NCI-H1436 (cell line): ENCODE results near the gene C18orf63.
"Not testable (repeated sequence)": the region's sequence is repeated elsewhere in the genome, so short reads cannot be mapped to it uniquely, and the experiment has no call there.

Experiments used
- DNase-seq: peaks from one replicate; lab custom pipeline; 2025; lab: John Stamatoyannopoulos, UW

Gene C18orf63

DNA sequence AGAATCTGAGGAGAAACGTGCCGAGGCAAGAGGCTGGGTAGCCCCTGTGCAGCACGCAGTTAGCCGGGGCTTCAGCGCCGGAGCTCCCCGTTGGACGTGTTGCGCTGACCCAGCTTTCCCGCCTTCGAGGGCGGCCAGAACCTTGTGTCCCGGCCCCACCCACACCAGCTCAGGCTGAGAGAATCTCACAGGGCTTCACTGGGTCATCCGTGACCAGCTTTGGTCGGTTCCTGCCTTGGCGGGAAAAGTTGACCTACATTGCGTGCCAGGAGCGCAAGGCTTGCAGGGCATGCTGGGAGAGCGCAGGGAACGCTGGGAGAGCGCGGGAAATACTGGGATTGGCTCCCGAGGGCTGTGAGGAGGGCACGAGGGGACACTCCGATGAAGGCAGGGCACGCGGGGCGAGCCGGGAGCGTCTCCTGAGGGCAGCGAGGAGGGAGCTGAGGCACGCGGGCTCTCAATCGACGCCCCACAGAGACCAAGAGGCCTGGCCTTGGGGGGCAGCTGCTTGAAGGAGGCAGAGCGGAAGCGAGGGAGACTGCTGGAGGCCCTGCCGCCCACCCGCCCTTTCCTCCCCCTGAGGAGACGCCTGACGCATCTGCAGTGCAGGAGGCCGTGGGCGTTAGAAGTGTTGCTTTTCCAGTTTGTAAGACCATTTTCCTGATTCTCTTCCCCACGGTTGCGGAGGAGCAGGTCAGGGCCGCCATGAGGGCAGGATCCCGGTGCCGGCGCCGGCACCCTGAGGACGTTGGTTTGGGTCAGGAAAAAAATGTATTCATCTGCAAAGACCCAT is at the start of gene C18orf63:
C18orf63 (plus strand) TSS at position 376 of the 793 bp plus-strand sequence. CDS start 2,027 bp downstream, outside the sequence.
- DNase-seq, result no peak

GRCh38 chr18:74266161-74266560 is 49.5 kb upstream of the C18orf63 start:
- DNase-seq, result no peak

GRCh38 chr18:74268175-74268574 is 47.5 kb upstream of the C18orf63 start:
- no peak for DNase-seq

GRCh38 chr18:74268933-74269620 is 46.6 kb upstream of the C18orf63 start:
- no peak for DNase-seq

GRCh38 chr18:74271635-74272034 is 44.0 kb upstream of the C18orf63 start:
- no peak for DNase-seq

- DNase-seq, result no peak
Measured at GRCh38 chr18:74273394-74273793, 42.2 kb upstream of the C18orf63 start.

DNA sequence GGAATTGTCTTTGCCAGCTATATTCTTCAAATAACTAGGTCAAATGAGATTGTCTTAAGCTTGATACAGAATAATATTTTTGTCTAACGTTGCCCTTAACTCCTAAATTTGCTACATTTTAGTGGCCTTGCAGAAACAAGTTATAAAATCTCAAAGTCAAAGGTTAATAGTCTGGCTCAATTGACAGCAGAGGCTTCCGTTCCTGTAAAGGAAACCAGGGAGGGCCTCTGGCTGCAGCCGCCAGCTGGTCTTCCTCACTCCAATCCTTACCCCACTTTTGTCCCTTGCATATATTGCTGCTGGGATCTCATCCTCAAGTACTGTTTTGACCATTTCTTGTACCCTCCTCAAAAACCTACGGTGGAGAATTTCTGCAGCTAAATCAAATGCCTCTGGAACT is 40.9 kb upstream of the C18orf63 start:
- no peak for DNase-seq

DNA sequence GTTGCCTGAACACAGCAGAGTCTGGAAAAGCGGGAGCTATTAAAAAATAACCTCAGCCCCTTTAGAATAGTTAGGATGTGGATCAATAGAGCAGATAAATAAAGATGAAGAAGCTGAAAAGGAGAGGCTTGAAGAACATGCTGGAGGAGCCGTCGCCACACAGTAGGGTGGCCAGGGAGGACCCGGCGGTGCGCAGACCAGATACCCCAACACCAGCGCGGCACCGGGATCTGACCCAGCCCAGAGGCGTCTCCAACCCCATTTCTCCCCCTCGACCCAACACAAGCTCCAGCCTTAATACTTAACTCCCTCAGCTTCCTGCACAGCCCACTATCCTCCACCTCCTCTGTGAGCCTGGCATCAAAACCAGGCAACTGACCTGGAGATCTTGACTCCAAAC is 39.9 kb upstream of the C18orf63 start:
- no peak for DNase-seq

DNA sequence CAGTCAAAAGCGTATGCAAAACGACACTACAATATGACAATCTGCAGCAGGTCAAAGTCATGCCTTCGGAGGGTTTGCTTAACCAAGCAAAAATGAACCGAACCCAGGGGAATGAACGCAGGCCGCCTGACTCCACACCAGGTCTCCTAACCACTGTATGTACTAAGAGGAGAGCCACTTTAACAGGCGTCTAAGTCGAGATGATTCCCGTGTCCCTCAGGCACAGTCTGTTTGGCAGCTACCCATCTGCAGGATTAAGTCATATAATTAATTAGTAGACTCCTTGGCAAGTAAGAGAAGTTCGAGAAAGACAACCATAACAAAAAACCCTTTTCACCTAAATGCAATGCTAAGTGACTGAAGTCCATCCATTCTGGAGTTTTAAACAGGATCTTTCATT is 39.0 kb upstream of the C18orf63 start:
- no peak for DNase-seq

- DNase-seq, result no peak
Measured at GRCh38 chr18:74277296-74277695, 38.3 kb upstream of the C18orf63 start.

DNA sequence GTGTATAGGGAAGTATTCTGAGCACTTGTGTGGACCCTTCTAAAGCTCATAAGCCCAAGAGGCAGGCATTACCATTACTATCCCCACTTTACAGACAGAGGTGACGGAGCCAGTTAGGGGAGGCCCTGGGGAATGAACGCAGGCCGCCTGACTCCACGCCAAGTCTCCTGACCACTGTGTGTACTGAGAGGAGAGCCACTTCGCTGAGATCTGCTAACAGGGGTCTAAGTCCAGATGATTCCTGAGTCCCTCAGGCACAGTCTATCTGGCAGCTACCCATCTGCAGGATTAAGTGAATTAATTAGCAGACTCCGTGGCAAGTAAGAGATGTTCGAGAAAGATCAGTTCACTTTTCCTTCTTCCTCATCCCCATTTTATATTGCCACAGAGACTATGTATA is 37.6 kb upstream of the C18orf63 start:
- DNase-seq, result no peak

- no peak for DNase-seq
Measured at GRCh38 chr18:74278983-74279382, 36.7 kb upstream of the C18orf63 start.

- DNase-seq, result no peak
Measured at GRCh38 chr18:74281011-74281979, 34.3 kb upstream of the C18orf63 start.

DNA sequence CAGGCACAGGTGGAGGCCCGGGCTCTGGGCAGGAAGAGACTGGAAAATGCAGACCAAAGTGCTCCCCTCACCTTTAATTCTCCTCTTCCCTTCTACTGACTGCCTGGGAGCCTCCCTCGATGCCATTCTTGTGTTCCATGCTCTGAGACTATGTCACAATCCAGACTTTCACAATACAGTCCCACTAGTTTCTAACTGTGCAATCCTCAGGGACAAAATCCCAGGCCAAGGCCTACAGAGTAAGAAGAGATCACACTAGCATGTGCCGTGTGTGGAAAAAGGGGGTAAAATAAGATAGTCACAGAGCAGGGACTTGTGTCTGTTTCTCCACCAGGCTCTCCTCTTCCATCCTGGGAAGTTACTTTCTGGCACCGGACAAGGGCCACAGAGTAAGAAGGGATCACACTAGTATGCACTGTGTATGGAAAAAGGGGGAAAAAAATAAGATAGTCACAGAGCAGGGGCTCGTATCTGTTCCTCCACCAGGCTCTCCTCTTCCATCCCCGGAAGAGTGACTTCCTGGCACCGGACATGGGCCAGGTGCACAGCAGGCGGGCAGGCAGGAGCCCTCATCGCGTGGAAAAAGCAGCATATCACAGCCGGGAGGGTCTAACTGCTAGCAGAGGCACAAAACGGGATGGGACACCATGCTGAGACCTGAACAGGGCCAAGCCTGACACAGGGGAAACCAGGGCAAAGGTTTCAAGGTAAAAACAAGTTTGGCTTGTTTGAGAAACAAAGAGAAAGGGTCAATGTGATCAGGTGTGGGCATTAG is 33.5 kb upstream of the C18orf63 start:
- no peak for DNase-seq

- DNase-seq, result no peak
Measured at GRCh38 chr18:74282755-74283554, 32.7 kb upstream of the C18orf63 start.

DNA sequence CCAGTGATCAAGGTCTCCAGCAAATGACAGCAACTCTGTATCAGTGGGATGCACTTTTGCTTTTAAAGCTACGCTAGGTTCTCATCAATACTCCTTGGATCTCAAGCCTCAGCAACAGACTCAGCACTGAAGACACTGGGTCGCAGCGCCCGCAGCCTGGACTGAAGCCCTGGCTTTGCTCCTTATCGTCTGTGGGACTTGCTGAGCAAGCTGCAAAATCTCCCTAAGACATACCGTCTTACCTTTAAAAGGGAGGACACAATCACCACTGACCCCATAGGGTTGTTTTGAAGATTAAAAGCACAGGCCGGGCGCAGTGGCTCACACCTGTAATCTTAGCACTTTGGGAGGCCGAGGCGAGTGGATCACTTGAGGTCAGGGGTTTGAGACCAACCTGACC is 32.0 kb upstream of the C18orf63 start:
- no peak for DNase-seq

DNA sequence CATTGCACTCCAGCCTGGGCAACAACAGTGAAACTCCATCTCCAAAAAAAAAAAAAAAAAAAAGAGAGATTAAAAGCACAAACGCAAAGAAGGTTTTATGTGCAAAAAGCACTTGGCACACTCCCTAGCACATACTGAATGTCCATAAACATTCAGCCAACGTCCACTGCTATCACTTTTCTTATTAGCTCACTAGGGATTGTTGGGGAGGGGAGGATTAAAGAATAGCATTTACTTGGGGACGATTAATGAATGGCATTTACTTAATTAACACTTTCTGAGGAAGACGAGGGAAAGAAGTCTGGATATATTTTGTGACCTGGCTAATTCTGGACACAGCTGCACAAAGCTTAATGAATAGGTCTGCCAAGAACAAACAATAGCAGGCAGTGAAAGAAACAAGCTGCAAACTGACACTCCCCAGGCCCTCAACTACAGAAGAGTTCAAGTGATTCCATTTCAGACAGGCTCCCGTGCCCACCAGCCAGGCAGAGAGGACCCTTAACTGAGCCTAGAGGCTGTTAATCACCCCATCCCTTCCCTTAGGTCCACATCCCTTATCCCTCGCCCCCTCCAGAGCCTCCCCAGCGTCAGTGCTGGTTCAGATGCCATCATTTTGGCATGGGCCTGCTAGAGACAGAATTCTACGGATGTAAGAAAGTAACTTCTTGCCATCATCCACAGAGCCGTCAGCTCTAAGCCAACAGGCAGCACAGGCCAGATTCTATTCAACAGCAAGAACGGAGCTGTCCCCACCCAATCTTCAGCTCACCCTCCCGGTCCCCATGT is 31.3 kb upstream of the C18orf63 start:
- DNase-seq, result no peak

- no peak for DNase-seq
Measured at GRCh38 chr18:74284980-74285355, 30.7 kb upstream of the C18orf63 start.

DNA sequence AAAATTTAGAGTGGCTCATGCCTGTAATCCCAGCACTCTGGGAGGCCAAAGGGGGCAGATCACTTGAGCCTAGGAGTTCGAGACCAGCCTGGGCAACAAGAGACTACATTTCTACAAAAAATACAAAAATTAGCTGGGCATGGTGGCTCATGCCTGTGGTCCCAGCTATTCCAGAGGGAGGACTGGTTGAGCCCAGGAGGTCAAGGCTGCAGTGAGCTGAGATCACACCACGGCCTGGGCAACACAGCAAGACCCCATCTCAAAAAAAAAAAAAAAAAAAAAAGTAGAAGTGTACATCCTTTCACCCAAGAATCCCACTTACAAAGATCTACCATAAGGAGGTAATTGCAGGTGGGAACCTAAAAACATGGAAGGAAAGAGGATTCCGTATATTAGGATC is 30.1 kb upstream of the C18orf63 start:
- not testable (repeated sequence) for DNase-seq
